Glutamatergic neuron (in vitro differentiated cells): ENCODE data around the gene MSH3. TPM values are rescaled to one million over a fixed set of nuclear protein-coding genes. Genes with fewer than 3 reads are reported as not detected.

Source experiments
- DNase-seq: peaks from one replicate; pipeline ENCODE4 v3.0.0; 2022
- H3K27ac Mint-ChIP-seq: one replicate; pipeline ENCODE4 v1.8.0; 2020; ENCODE audit warnings: mild to moderate bottlenecking, mixed read lengths, inconsistent platforms; ENCODE audit not compliant: unreplicated experiment
- H3K27me3 Mint-ChIP-seq: one replicate; pipeline ENCODE4 v1.8.0; 2020; ENCODE audit warnings: mild to moderate bottlenecking, moderate library complexity, mixed read lengths, inconsistent platforms; ENCODE audit not compliant: unreplicated experiment
- H3K36me3 Mint-ChIP-seq: one replicate; pipeline ENCODE4 v1.8.0; 2020; ENCODE audit warnings: mild to moderate bottlenecking, mixed read lengths, inconsistent platforms; ENCODE audit not compliant: unreplicated experiment
- H3K4me1 Mint-ChIP-seq: one replicate; pipeline ENCODE4 v1.8.0; 2020; ENCODE audit warnings: mild to moderate bottlenecking, low read depth, mixed read lengths, inconsistent platforms; ENCODE audit not compliant: unreplicated experiment
- H3K4me3 Mint-ChIP-seq: one replicate; pipeline ENCODE4 v1.8.0; 2020; ENCODE audit warnings: mild to moderate bottlenecking, mixed read lengths, inconsistent platforms; ENCODE audit not compliant: unreplicated experiment
- H3K9me3 Mint-ChIP-seq: one replicate; pipeline ENCODE4 v1.8.0; 2020; ENCODE audit warnings: mild to moderate bottlenecking, moderate library complexity, mixed read lengths, inconsistent platforms; ENCODE audit not compliant: unreplicated experiment
- total RNA-seq: library from RNA; stranded (reverse); fragmentation: NEBNext Ultra II Directional; extraction: Animal tissue kit (Norgen Biotek cat#: 25700); gene quantifications from one replicate; pipeline ENCODE4 v1.2.1, GENCODE V29; 2021; ENCODE audit not compliant: unreplicated experiment
- TF ChIP-seq, protein P1 (sequence below): fragments of 200-600 bp; sonication (generic); IDR thresholded peaks from one replicate; pipeline ENCODE4 v1.5.0; 2021; ENCODE audit not compliant: partially characterized antibody, unreplicated experiment

The MSH3 gene
- total RNA-seq, 1 donor from 2014 or later: 14.4 TPM

DNA sequence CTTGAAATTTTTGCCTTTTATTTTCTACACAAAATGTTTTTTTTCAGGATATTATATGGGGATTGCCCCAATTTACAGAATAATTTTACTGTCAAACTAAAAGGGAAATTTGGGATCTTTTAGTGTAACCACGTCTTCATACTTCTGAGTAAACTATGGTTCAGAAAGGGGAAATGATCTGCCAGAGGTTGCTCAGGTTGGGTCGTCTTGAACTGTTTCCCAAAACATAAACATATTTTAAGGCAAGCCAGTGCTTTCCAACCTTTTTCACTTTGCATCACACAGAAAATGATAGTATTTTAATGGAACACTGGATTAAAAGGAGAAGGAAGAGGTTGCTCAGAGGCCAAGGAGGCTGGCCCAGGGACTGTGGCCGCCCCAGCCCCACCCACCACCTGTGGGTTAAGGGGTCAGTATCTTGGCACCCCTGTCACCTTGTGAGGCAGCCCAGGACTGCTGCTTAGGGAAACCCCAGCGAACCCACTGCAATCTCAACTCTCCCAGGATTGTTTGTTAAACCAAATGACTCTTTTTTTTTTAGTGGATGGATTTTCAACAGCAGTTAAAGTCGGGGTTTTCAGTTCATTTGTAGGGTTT lies 143.1 kb downstream of the MSH3 start:
- peaks cover under 1% of the 10 kb centered on the region for H3K36me3 Mint-ChIP-seq
- H3K27me3 Mint-ChIP-seq: peaks cover 3% of the 10 kb centered on the region
- no peaks in the 10 kb centered on the region for H3K9me3 Mint-ChIP-seq
- TF ChIP-seq, protein P1, sequence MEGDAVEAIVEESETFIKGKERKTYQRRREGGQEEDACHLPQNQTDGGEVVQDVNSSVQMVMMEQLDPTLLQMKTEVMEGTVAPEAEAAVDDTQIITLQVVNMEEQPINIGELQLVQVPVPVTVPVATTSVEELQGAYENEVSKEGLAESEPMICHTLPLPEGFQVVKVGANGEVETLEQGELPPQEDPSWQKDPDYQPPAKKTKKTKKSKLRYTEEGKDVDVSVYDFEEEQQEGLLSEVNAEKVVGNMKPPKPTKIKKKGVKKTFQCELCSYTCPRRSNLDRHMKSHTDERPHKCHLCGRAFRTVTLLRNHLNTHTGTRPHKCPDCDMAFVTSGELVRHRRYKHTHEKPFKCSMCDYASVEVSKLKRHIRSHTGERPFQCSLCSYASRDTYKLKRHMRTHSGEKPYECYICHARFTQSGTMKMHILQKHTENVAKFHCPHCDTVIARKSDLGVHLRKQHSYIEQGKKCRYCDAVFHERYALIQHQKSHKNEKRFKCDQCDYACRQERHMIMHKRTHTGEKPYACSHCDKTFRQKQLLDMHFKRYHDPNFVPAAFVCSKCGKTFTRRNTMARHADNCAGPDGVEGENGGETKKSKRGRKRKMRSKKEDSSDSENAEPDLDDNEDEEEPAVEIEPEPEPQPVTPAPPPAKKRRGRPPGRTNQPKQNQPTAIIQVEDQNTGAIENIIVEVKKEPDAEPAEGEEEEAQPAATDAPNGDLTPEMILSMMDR: no peak
- peaks cover 15% of the 10 kb centered on the region for H3K4me1 Mint-ChIP-seq
- H3K27ac Mint-ChIP-seq: no peak overlapping the region
- no peak overlapping the region for H3K4me3 Mint-ChIP-seq
- no peak for DNase-seq

DNA sequence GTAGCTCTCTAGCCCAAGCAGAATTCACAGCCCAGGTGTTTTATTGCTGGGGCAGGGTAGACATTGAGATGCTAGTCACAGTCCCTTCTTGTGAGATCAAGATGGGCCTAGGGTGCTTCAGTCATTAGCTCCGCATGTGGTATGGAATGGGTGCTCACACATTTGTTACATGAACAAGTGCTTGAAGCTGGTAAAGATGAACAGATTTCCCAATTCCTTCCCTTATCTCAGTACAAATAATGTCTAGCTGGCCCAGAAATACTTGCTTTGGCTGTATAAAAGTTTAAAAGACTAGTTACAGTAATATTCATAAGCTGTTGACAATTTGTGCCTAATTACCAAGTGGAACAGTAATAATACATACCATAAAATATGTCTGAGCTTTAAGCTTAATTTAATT lies 143.7 kb downstream of the MSH3 start:
- H3K4me3 Mint-ChIP-seq: no peak overlapping the region

DNA sequence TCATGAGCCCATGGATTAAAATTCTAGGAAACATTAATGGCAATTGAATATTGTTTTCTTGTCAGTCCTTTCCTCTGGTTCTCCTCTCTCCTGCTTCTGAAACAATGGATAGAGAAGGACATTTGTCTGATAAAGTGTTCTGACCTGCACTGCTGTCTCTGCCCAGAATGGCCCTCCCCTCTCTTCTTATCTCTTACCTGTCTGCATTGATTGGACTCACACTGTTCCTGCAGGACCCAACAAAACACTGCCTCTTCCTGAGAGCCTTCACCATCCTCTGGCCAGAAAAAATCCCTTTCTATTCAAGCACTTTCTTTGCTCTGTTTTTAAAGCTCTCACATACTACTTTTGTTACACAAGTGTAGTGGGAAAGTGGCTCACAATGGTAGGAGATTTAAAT lies 144.2 kb downstream of the MSH3 start:
- no peak for DNase-seq
- H3K27me3 Mint-ChIP-seq: peaks cover 6% of the 10 kb centered on the region
- peaks cover 4% of the 10 kb centered on the region for H3K9me3 Mint-ChIP-seq
- H3K4me1 Mint-ChIP-seq: peaks cover 15% of the 10 kb centered on the region
- H3K4me3 Mint-ChIP-seq: no peak overlapping the region
- TF ChIP-seq, protein P1: no peak
- H3K36me3 Mint-ChIP-seq: peaks cover 11% of the 10 kb centered on the region
- no peak overlapping the region for H3K27ac Mint-ChIP-seq

More for the DNA sequence above, 143.7 kb downstream of the MSH3 start:
- H3K9me3 Mint-ChIP-seq: no peaks in the 10 kb centered on the region
- H3K4me1 Mint-ChIP-seq: peaks cover 15% of the 10 kb centered on the region
- no peak overlapping the region for H3K27ac Mint-ChIP-seq
- TF ChIP-seq, protein P1: no peak
- H3K27me3 Mint-ChIP-seq: peaks cover 3% of the 10 kb centered on the region
- DNase-seq: no peak
- H3K36me3 Mint-ChIP-seq: peaks cover 7% of the 10 kb centered on the region

DNA sequence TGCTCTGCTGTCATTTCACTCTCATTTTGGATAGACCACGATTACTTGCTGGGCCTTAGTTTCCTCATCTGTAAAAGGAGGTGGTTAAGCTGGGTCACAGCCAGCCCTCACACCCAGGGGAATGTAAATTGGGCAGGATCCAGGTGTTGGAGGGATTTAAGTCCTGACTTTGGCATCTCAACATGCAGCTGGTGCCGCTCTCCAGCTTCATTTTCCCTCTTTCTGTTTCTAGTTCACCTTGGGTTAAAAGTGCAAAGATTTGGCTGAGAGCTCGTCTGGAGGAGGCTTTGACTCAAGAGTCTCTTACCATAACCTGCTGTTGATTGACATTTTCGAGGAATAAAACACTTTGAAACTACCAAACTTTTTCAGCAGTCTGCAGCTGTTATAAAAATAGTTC lies 144.6 kb downstream of the MSH3 start:
- H3K27me3 Mint-ChIP-seq: peaks cover 6% of the 10 kb centered on the region
- TF ChIP-seq, protein P1: no peak
- H3K9me3 Mint-ChIP-seq: peaks cover 6% of the 10 kb centered on the region
- no peak for DNase-seq
- no peak overlapping the region for H3K4me3 Mint-ChIP-seq
- peaks cover 15% of the 10 kb centered on the region for H3K36me3 Mint-ChIP-seq
- no peak overlapping the region for H3K27ac Mint-ChIP-seq
- H3K4me1 Mint-ChIP-seq: peaks cover 15% of the 10 kb centered on the region

DNA sequence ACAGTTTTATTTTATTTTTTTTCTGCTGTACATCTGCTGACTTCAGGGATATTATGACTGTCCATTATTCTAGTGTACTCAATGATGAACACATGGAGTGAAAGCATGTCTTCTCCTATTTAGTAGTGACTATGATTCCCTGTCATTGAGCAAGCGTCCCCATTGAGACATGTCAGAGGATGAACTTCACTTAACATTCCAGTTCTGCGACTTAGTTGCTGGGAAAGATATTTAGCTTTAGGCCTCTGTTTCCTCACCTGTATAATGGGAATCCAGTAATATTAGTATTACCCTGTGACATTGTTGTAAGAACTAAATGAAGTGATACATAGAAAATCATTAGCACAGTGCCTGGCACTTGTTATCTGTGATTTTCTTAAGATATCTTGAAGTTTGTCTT lies 145.1 kb downstream of the MSH3 start:
- Mint-ChIP-seq H3K27ac (no peak overlapping the region), H3K36me3 (peaks cover 18% of the 10 kb centered on the region), H3K9me3 (peaks cover 6% of the 10 kb centered on the region), H3K4me3 (no peak overlapping the region), H3K4me1 (peaks cover 15% of the 10 kb centered on the region), H3K27me3 (peaks cover 6% of the 10 kb centered on the region)
- TF ChIP-seq, protein P1: no peak
- DNase-seq: no peak
